ENCODE results near the gene PDE4D. TPM values are rescaled to one million over a fixed set of nuclear protein-coding genes. Genes with fewer than 3 reads are reported as not detected.

The PDE4D gene
- total and polyA plus RNA-seq, 11 donors: 5.2 to 68.3 (median 42.1) TPM

GRCh38 chr5:59189472-59190244 is 703.9 kb downstream of the PDE4D start:
- H3K4me3 ChIP-seq: peak overlapping the region in 2 of 12 donors; percentile 46 to 51
- 55 to 66% (median 57%) methylated on average over 7 of the region's 7 CpGs for whole genome bisulfite sequencing, 4 donors
- H3K36me3 ChIP-seq: peaks cover 0 to 4% (median 0%) of the 10 kb centered on the region in 9 donors
- TF ChIP-seq, protein P1, sequence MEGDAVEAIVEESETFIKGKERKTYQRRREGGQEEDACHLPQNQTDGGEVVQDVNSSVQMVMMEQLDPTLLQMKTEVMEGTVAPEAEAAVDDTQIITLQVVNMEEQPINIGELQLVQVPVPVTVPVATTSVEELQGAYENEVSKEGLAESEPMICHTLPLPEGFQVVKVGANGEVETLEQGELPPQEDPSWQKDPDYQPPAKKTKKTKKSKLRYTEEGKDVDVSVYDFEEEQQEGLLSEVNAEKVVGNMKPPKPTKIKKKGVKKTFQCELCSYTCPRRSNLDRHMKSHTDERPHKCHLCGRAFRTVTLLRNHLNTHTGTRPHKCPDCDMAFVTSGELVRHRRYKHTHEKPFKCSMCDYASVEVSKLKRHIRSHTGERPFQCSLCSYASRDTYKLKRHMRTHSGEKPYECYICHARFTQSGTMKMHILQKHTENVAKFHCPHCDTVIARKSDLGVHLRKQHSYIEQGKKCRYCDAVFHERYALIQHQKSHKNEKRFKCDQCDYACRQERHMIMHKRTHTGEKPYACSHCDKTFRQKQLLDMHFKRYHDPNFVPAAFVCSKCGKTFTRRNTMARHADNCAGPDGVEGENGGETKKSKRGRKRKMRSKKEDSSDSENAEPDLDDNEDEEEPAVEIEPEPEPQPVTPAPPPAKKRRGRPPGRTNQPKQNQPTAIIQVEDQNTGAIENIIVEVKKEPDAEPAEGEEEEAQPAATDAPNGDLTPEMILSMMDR (IDR thresholded peaks at IDR 0.05): no peak
- no peak for TF ChIP-seq POLR2A (IDR thresholded peaks at IDR 0.05)
- no peaks in the 10 kb centered on the region for H3K9me3 ChIP-seq
- H3K27me3 ChIP-seq: no peaks in the 10 kb centered on the region
- H3K4me1 ChIP-seq: peaks cover 0 to 30% (median 0%) of the 10 kb centered on the region in 12 donors
- DNase-seq (peak in 2 of 5 donors; percentile 28 to 47), ATAC-seq (peak in 2 of 4 donors; percentile 17 to 46)
- peak overlapping the region in 4 of 12 donors; percentile 14 to 69 (median 19) for H3K27ac ChIP-seq
- intact Hi-C loops (cut with DNase I): loop anchor here (2.0 to 10.0 kb wide), 15 partner anchors 177 to 615 kb away; no protein-coding TSS in a partner anchor

DNA sequence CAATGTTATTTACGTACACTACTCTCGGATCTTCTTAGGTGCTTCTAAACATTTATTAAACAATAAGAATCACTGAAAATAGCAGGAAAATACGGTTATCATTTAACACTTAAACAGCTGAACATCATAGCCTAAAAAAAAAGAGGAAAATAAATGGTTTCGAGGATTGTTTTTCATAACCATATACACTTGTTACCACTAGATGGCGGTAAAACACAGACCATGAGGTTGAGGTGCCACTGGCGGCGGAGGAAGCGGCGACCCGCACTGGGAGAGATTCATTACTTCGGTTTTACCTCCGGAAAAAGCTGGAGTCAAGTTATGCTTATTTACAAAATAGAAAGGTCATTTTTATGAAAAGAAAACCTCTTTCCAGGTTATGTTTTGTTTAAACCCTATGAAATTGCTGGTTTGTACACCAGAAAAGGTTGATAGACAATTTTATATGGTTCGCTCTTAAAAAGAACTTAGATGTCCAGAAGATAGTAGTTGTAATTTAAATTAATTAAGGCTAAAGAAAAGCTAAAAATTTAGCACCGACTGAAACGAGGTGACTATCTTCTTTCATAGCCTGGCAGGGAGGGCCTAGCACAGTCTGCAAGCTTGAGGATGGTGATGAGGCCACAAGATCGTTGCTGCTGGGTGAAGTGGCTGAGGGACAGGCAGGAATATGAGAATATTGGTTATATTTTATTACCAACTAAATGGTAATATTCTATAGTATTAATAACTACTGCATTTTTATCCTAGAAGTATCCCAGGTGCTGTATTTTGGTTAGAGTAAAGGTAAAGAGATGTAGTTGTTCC is 704.9 kb downstream of the PDE4D start:
- DNase-seq: peak; percentile 62 to 80 (median 73)
- Histone ChIP-seq H3K4me3 (peak overlapping the region in 10 of 12 donors; percentile 2 to 51 (median 34)), H3K27ac (peak overlapping the region in 6 of 12 donors; percentile 14 to 76 (median 20)), H3K9me3 (no peaks in the 10 kb centered on the region), H3K27me3 (no peaks in the 10 kb centered on the region), H3K4me1 (peaks cover 0 to 29% (median 0%) of the 10 kb centered on the region in 12 donors), H3K36me3 (peaks cover 0 to 7% (median 0%) of the 10 kb centered on the region in 9 donors)
- peak; percentile 58 to 83 (median 80) for ATAC-seq
- WGBS, 4 donors: 15 to 17% (median 16%) methylated on average over 16 of the region's 16 CpGs
- TF ChIP-seq, protein P1 (IDR thresholded peaks at IDR 0.05): peak; percentile 77 to 92 (median 83)
- no peak for TF ChIP-seq POLR2A (IDR thresholded peaks at IDR 0.05)
- intact Hi-C loops (cut with DNase I): loop anchor here in 9 of 10 donors (1.0 to 10.0 kb wide), 14 partner anchors 178 to 616 kb away; no protein-coding TSS in a partner anchor

- intact Hi-C loops (cut with DNase I): loop anchor here in 9 of 10 donors (1.0 to 10.0 kb wide), 14 partner anchors 179 to 617 kb away; no protein-coding TSS in a partner anchor
- H3K4me1 ChIP-seq: peaks cover 0 to 27% (median 0%) of the 10 kb centered on the region in 12 donors
- H3K36me3 ChIP-seq: peaks cover 0 to 7% (median 0%) of the 10 kb centered on the region in 9 donors
- no peaks in the 10 kb centered on the region for H3K27me3 ChIP-seq
- TF ChIP-seq POLR2A (IDR thresholded peaks at IDR 0.05): no peak
- TF ChIP-seq, protein P1 (IDR thresholded peaks at IDR 0.05): no peak
- peak overlapping the region in 1 of 12 donors; percentile 44 for H3K4me3 ChIP-seq
- peak overlapping the region in 1 of 12 donors; percentile 76 for H3K27ac ChIP-seq
- DNase-seq: no peak
- H3K9me3 ChIP-seq: no peaks in the 10 kb centered on the region
- no peak for ATAC-seq
- 46 to 53% (median 51%) methylated on average over 4 of the region's 4 CpGs for WGBS, 4 donors
Observed at GRCh38 chr5:59187857-59188256, 705.7 kb downstream of the PDE4D start.

Measured in heart left ventricle (tissue), 16 donors.